Lower leg skin (tissue), 4 donors: Measurements from ENCODE around the gene PTTG1IP. TPM values are rescaled to one million over a fixed set of nuclear protein-coding genes. Genes with fewer than 3 reads are reported as not detected.

Experiments
- DNase-seq, 2 donors: peaks; one replicate each; pipeline ENCODE4 v3.0.0-alpha.2; 2019; ENCODE audit warnings: low spot score in 2 of 2
- H3K4me3 ChIP-seq: fragments of 200-600 bp; sonication (generic); 2 replicates; pipeline ENCODE4 v1.5.1; 2017; ENCODE audit warnings: mild to moderate bottlenecking, low read depth; ENCODE audit not compliant: poor library complexity, severe bottlenecking
- POLR2A ChIP-seq, 2 donors: fragments of 450-650 bp; IDR thresholded peaks; one replicate each; pipeline ENCODE4 v1.6.1; 2016 to 2017; ENCODE audit warnings: antibody characterized with exemption in 2 of 2, mild to moderate bottlenecking in 1 of 2, moderate library complexity in 1 of 2
- WGBS, 2 donors: methylation state at CpG; one replicate each; pipeline ENCODE4 v1.1.5; 2018; 5-methylcytosine and 5-hydroxymethylcytosine counted together
- intact Hi-C: fragments of 100-400 bp; cut with DNase I; formaldehyde crosslinking; loops from one replicate; pipeline ENCODE4 v1.15.0; 2023; ENCODE audit warnings: low total_unique reads
- total RNA-seq, 4 donors: library from RNA; depleted of rRNA; stranded (reverse); fragments of >200 nt; gene quantifications; one replicate each; pipeline ENCODE4 v1.1.0, GENCODE V29; 2016
- TF ChIP-seq, protein P1 (sequence below), 3 donors: fragments of 450-650 bp; IDR thresholded peaks; one replicate each; pipeline ENCODE4 v1.5.1; 2016; ENCODE audit warnings: antibody characterized with exemption in 3 of 3, mild to moderate bottlenecking in 3 of 3, moderate library complexity in 2 of 3

Gene PTTG1IP
- total RNA-seq, 4 donors from 2014 or later, result 110 to 193 (median 133) TPM

DNA sequence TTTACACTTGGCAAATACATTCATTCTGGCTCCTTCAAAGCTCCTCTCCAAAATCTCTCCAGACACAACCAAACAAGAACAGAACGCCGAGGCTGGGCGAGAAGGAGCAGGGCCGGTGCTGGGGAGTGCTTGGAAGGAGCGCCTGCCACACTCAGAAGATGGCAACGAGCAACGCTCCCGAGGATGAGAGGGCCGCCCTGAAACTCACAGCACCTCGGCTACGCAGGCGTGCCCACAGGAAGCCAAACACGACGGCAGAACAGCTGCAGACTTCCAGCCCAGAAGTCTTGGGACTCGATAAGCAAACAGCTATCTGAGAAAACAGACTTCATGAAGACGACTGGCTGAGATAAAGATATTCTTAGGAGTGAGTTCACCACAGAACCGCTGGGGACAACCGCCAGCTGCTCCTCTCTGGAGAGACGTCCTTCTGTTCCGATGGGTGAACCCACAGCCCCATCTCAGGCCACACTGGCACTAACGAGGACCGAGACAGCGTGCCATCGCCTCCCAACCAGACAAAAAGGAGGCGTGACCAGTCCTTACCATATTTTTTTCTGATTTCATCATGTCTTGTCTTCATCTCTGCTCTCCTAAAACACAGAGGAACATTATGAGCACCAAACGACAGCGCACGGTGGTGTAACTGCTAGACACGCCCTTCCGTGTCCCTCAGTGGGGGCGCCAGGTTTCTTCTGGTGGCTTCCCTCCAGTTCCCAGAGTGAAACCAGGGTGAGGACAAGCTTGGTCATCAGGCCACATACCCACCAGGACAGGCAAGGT, 18.6 kb downstream of the PTTG1IP start:
- intact Hi-C loops, result no loop called here
- no peak for DNase-seq
- no peak overlapping the region for H3K4me3 ChIP-seq
- no peak for TF ChIP-seq POLR2A (IDR thresholded peaks at IDR 0.05)
- TF ChIP-seq, protein P1, sequence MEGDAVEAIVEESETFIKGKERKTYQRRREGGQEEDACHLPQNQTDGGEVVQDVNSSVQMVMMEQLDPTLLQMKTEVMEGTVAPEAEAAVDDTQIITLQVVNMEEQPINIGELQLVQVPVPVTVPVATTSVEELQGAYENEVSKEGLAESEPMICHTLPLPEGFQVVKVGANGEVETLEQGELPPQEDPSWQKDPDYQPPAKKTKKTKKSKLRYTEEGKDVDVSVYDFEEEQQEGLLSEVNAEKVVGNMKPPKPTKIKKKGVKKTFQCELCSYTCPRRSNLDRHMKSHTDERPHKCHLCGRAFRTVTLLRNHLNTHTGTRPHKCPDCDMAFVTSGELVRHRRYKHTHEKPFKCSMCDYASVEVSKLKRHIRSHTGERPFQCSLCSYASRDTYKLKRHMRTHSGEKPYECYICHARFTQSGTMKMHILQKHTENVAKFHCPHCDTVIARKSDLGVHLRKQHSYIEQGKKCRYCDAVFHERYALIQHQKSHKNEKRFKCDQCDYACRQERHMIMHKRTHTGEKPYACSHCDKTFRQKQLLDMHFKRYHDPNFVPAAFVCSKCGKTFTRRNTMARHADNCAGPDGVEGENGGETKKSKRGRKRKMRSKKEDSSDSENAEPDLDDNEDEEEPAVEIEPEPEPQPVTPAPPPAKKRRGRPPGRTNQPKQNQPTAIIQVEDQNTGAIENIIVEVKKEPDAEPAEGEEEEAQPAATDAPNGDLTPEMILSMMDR (IDR thresholded peaks at IDR 0.05), result no peak
- WGBS, 2 donors, result 85 to 87% methylated on average over 31 of the region's 31 CpGs

DNA sequence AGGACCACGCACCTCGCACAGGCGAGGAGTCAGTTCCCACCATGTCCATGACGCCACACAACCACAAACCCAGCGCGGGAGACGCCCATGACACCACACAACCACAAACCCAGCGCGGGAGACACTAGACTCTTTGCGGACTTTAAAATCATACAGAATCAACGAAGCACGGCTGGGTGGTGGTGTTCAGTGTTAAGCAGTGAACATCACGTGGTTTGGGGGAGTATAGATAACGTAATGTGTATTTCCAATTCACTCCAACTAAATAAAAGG, 19.2 kb downstream of the PTTG1IP start:
- DNase-seq, result no peak
- intact Hi-C loops, result no loop called here
- H3K4me3 ChIP-seq, result no peak overlapping the region
- 75 to 92% methylated on average over 14 of the region's 14 CpGs for WGBS, 2 donors
- TF ChIP-seq, protein P1 (IDR thresholded peaks at IDR 0.05), result no peak
- TF ChIP-seq POLR2A (IDR thresholded peaks at IDR 0.05), result no peak

DNA sequence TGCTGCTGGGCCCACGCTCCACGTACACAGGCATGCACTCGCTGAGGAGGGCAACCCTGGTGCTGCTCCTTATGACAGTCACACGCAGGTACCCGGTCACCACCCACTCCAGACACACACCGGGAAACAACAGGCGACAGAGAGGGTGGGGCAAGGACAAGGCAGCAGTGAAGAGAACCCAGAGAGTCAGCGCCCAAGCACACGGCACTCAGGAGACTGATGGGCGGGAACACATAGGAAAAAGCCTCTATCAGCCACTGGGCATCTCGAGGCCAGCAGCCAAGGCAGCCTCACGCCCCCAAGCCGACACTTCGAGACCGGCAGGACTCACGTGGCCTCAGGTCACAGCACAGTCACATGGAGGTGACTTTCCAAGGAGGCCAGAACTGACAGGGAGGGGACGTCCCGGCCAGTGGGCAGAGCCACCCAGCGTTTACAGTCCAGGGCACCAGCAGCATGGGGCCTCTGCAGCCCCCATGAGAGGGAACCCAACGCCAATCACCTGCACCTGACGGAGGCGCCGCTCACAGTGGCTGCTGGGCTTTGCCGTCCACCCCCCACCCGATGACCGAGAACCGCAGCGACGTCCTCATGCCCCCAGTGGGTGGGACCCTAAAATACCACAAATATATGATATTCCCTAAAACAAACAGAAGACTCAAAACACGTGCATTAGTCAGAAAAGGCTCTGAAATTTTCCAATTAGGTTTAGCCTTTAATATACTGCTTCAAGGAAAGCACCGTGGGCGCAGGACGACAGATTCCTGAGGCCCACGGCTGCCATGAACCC, 19.7 kb downstream of the PTTG1IP start:
- no peak overlapping the region for H3K4me3 ChIP-seq
- intact Hi-C loops, result no loop called here
- TF ChIP-seq, protein P1 (IDR thresholded peaks at IDR 0.05), result no peak
- no peak for TF ChIP-seq POLR2A (IDR thresholded peaks at IDR 0.05)
- WGBS, 2 donors, result 82 to 83% methylated on average over 29 to 34 of the region's 34 CpGs
- no peak for DNase-seq

DNA sequence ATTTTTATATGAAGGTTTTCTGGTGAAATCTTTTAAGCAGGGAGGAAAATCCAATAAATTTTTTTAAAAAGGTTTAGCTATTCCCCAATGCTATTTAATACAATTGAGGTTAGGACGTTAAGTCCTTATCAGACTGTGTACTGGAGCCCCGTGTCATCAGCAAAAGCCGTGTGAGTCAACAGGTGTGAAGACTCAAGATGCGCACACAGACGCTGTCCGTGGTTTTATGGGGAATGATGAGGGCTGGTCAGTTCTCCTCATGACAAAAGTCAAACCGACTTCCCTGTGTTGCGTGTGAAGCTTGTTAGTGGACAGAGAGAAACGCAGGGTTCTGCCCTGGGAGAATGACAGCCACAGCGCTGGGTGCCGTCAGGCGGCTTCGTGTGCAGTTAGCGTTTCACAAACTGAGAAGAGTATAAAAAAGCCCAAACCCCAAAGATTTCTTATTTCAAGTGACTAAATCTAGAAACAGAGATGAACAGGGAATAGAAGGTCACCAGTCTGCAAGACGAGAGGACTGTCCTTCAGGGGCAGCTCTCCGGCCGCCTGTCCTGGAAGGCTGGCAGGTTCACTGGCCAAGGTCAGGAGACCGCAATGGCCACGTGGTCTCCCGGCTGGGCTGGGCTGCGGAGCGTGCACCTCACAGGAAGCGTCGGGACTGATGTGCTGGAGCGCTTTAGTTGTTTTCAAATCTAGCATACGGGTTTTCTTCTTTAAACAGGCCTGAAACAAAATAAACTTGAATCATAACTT, 22.4 kb downstream of the PTTG1IP start:
- TF ChIP-seq, protein P1 (IDR thresholded peaks at IDR 0.05), result no peak
- no peak for TF ChIP-seq POLR2A (IDR thresholded peaks at IDR 0.05)
- WGBS, 2 donors, result 85 to 89% methylated on average over 26 of the region's 26 CpGs
- no peak for DNase-seq
- H3K4me3 ChIP-seq, result no peak overlapping the region
- intact Hi-C loops, result no loop called here

DNA sequence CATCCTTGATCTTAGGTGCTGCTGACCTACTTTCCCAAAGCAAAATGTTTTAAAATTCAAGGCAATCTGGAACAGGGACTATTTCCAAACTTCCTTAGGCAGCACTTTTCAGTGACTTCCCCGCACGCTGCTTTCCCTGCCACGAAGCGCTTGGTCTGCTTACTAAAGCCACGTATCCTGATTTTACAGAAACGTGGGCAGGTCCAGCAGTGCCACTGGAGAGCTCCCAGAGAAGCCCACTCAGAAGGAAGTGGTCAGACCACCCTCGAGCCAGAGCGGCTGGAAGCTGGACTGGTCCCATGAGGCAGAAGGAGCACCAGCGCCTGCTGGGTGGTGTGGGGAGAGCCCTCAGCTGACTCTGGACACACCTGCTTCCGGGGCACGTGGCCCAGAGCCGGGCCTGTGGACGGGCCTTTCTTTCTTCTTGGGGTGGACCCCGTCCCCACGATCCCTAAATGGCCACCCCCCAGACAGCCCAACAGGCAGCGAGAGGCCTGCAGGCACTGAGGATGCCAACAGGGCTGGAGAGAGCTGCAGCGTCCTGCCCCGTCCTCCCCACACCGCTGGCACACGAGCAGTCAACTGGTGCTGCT, 23.2 kb downstream of the PTTG1IP start:
- DNase-seq, result no peak
- TF ChIP-seq POLR2A (IDR thresholded peaks at IDR 0.05), result no peak
- TF ChIP-seq, protein P1 (IDR thresholded peaks at IDR 0.05), result no peak
- intact Hi-C loops, result no loop called here
- no peak overlapping the region for H3K4me3 ChIP-seq
- 93% methylated on average over 17 to 20 of the region's 20 CpGs for WGBS, 2 donors
